Measurements from ENCODE around the gene C4A.
"Not testable (repeated sequence)": the region's sequence is repeated elsewhere in the genome, so short reads cannot be mapped to it uniquely, and the experiment has no call there.

- TF ChIP-seq, protein P1, sequence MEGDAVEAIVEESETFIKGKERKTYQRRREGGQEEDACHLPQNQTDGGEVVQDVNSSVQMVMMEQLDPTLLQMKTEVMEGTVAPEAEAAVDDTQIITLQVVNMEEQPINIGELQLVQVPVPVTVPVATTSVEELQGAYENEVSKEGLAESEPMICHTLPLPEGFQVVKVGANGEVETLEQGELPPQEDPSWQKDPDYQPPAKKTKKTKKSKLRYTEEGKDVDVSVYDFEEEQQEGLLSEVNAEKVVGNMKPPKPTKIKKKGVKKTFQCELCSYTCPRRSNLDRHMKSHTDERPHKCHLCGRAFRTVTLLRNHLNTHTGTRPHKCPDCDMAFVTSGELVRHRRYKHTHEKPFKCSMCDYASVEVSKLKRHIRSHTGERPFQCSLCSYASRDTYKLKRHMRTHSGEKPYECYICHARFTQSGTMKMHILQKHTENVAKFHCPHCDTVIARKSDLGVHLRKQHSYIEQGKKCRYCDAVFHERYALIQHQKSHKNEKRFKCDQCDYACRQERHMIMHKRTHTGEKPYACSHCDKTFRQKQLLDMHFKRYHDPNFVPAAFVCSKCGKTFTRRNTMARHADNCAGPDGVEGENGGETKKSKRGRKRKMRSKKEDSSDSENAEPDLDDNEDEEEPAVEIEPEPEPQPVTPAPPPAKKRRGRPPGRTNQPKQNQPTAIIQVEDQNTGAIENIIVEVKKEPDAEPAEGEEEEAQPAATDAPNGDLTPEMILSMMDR (IDR thresholded peaks at IDR 0.05): not testable (repeated sequence)
- not testable (repeated sequence) for TF ChIP-seq POLR2A (IDR thresholded peaks at IDR 0.05; ENCODE audit: low read depth); POLR2AphosphoS5 (IDR thresholded peaks at IDR 0.05); EP300 (IDR thresholded peaks at IDR 0.05)
Measured at GRCh38 chr6:32003301-32003700, 21.4 kb downstream of the C4A start.

All from esophagus muscularis mucosa (tissue), 4 donors.